K562 (cell line): ENCODE measurements around the gene RPL27A. TPM values are rescaled to one million over a fixed set of nuclear protein-coding genes. Genes with fewer than 3 reads are reported as not detected.

ENCODE experiments used
- ATF7 ChIP-seq: fragments of 450-650 bp; IDR thresholded peaks from 2 replicates; pipeline ENCODE4 v1.7.1; 2014; ENCODE audit warnings: mild to moderate bottlenecking, moderate library complexity
- polyA plus RNA-seq, 8 experiments: library from polyadenylated mRNA; depleted of rRNA in 4 of 8; stranded (reverse) in 5 of 8; unstranded in 3 of 8; fragments of >200 nt; fragmentation: Nextera tagmentation in 2 of 8; fragmentation: Illumina TruSeq in 1 of 8; extraction: Ambion mirVana in 2 of 8; extraction: Trizol in 1 of 8; gene quantifications; 2 replicates each; pipeline versions ENCODE4 v1.2.1 to v1.2.3, GENCODE V29; 2011 to 2014; ENCODE audit warnings: inconsistent platforms in 1 of 8, missing spikeins in 1 of 8
- total RNA-seq, 7 experiments: library from RNA; depleted of rRNA in 6 of 7; stranded (reverse); fragments of >200 nt in 6 of 7; fragmentation: Illumina TruSeq in 2 of 7; extraction: Trizol in 2 of 7; gene quantifications; 2 replicates each; pipeline versions ENCODE4 v1.2.1 to v1.2.3, GENCODE V29; 2011 to 2021; ENCODE audit warnings: low replicate concordance in 1 of 7
- TF ChIP-seq, protein P1 (sequence below), 3 experiments: IDR thresholded peaks in 2 of 3; conservative IDR thresholded peaks in 1 of 3; 2 replicates each; pipeline ENCODE4 v1.5.1; 2011 to 2012; ENCODE audit warnings: low read length in 3 of 3, mild to moderate bottlenecking in 3 of 3, control low read depth in 2 of 3, improper control_type of control experiment in 1 of 3, inconsistent platforms in 1 of 3, low read depth in 1 of 3, mixed read lengths in 1 of 3, moderate library complexity in 1 of 3; ENCODE audit not compliant: insufficient read depth in 2 of 3
- TF ChIP-seq, protein P2 (sequence below): fragments of 250-450 bp; sonication (Bioruptor Pico); IDR thresholded peaks from 2 replicates; pipeline ENCODE4 v1.5.1; 2021; ENCODE audit warnings: mild to moderate bottlenecking
- TF ChIP-seq, protein P3 (sequence below), 2 experiments: fragments of 450-650 bp in 1 of 2; sonication (generic) in 1 of 2; formaldehyde crosslinking in 1 of 2; IDR thresholded peaks in 1 of 2; conservative IDR thresholded peaks in 1 of 2; 2 replicates each; pipeline versions ENCODE4 v1.6.1 to v1.8.1; 2016 to 2023; ENCODE audit warnings: mild to moderate bottlenecking in 2 of 2, moderate library complexity in 2 of 2, inconsistent platforms in 1 of 2, missing genetic modification reagents in 1 of 2

RPL27A gene
- total and polyA plus RNA-seq, 9 of the 15 experiments (the other 6 are each of a cell fraction or from before 2014, with no cell fraction given), result 790 to 4,241 (median 2,267) TPM

DNA sequence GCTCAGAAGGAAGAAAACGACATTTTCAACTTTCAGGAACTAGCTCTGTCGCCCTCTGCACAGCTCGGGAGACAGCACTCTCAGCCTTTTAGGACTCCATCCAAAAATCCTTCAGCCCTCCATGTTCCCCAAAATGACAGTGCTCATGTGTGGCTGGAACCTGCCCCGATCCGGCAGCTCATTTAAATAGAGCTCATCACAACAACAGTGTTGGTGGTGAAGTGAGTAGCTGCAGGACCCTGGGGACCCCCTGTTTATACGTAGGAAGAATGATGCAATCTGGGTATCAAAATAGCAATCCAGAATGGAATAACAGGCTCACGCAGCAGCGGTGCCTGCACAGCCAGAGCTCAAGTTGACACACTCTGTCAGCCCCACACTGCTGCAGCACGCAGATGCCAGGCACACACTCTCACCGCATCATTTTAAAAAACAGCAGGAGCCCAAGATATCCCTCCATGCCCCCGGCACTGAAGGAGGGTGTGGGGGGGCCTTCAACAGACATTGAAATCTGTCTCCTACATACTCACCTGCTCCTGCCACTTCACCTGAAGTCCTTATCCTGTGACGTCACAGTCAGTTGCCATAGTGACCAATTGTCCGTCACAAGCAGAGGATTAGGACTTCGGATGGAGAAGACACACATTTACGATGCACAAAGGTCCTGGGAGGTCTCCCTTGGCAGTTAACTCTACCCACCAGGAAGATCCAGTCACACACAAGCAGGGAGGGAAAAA is 24.1 kb upstream of the RPL27A start (continued):
- TF ChIP-seq, protein P1, sequence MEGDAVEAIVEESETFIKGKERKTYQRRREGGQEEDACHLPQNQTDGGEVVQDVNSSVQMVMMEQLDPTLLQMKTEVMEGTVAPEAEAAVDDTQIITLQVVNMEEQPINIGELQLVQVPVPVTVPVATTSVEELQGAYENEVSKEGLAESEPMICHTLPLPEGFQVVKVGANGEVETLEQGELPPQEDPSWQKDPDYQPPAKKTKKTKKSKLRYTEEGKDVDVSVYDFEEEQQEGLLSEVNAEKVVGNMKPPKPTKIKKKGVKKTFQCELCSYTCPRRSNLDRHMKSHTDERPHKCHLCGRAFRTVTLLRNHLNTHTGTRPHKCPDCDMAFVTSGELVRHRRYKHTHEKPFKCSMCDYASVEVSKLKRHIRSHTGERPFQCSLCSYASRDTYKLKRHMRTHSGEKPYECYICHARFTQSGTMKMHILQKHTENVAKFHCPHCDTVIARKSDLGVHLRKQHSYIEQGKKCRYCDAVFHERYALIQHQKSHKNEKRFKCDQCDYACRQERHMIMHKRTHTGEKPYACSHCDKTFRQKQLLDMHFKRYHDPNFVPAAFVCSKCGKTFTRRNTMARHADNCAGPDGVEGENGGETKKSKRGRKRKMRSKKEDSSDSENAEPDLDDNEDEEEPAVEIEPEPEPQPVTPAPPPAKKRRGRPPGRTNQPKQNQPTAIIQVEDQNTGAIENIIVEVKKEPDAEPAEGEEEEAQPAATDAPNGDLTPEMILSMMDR (IDR thresholded peaks at IDR 0.05 in 2 of 3, conservative IDR thresholded peaks at IDR 0.05 in 1 of 3; ENCODE audit: insufficient read depth in 2 of 3, low read depth in 1 of 3, low read length in 3 of 3), result no peak
- 0 out of 2 replicates have a peak, but pooled peaks have one; percentile 18 for TF ChIP-seq ATF7
- TF ChIP-seq, protein P2, sequence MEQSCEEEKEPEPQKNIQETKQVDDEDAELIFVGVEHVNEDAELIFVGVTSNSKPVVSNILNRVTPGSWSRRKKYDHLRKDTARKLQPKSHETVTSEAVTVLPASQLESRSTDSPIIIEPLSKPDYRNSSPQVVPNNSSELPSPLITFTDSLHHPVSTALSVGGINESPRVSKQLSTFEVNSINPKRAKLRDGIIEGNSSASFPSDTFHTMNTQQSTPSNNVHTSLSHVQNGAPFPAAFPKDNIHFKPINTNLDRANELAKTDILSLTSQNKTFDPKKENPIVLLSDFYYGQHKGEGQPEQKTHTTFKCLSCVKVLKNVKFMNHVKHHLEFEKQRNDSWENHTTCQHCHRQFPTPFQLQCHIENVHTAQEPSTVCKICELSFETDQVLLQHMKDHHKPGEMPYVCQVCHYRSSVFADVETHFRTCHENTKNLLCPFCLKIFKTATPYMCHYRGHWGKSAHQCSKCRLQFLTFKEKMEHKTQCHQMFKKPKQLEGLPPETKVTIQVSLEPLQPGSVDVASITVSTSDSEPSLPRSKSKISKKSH (CRISPR knock-in tag), result no peak
- TF ChIP-seq, protein P3, sequence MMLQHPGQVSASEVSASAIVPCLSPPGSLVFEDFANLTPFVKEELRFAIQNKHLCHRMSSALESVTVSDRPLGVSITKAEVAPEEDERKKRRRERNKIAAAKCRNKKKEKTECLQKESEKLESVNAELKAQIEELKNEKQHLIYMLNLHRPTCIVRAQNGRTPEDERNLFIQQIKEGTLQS (IDR thresholded peaks at IDR 0.05), result peak; percentile 36; the same call in 1 of the 2 replicates
- TF ChIP-seq, protein P3 (CRISPR knock-in tag; conservative IDR thresholded peaks at IDR 0.05), result no peak
- TF ChIP-seq, all 486 proteins: peak for 9
